NCI-H82 (cell line): ENCODE results near the gene KRT9.
"Not testable (repeated sequence)": the region's sequence is repeated elsewhere in the genome, so short reads cannot be mapped to it uniquely, and the experiment has no call there.

ENCODE experiments used
- DNase-seq: peaks from one replicate; lab custom pipeline; 2025; lab: John Stamatoyannopoulos, UW

Gene KRT9

DNA sequence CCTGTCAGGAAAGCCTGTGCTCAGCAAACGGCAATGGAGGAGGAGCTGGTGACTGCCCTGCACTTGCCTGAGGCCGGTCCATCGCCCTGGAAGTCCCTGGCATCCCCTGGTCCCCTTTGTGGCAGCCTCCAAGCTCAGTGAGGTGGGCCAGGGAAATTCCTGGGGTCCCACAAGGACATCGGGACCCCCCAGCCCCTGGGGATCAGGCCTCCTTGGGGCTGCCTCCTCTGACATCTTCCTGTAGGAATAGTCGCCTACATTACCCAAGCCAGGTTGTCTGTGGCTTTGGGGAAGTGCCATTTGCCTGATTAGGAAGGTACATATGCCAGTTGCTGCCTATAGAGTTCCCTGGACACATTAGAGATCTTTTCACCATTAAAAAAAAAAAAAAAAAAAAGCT is 7.1 kb upstream of the KRT9 start:
- DNase-seq: no peak

DNA sequence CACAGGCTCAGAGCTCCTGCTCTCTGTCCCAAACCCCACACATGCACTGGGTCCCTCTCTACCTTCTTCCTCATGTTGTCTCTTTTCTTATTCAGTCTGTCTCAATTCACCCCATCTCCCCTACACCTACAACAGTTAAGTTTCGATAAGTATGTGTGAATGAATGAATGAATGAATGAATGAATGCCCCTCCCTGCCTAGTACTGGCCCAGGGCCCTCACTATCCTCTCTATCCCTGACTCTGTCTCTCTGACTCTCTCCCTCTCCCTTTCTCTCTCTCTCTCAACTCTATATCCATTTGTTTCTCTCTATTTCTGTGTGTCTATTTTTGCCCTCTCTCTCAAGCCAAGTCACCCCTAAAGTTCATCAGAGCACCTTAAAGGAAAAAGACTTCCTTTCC is 6.7 kb upstream of the KRT9 start:
- no peak for DNase-seq

- DNase-seq: not testable (repeated sequence)
Observed at GRCh38 chr17:41576740-41577139, 4.9 kb upstream of the KRT9 start.

- DNase-seq: no peak
Observed at GRCh38 chr17:41575336-41575735, 3.5 kb upstream of the KRT9 start.

DNA sequence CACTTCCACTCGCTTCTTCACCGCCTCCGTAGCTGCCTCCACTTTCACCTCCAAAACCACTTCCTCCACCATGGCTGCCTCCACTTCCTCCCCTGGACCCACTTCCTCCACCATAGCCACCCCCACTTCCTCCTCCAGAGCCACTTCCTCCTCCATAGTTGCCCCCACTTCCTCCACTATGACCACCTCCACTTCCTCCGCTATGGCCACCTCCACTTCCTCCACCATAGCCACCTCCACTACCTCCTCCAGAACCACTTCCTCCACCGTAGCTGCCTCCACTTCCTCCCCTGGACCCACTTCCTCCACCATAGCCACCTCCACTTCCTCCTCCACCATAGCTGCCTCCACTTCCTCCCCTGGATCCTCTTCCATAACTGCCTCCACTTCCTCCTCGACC is 4.5 kb downstream of the KRT9 start:
- no peak for DNase-seq

DNA sequence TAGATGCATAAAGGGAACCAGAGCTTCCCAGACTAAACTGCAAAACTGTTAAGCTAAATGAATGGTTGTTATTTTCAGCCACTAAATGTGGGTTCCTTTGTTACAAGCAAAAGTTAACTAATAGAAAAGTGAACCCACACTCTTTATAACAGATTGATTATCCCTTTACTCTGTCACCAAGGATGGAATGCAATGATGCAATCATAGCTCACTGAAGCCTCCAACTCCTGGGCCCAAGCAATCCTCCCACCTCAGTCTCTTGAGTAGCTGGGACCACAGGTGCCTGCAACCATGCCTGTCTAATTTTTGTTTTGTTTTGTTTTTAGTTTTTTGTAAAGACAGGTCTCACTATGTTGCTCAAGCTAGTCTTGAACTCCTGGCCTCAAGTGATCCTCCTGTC is 6.5 kb downstream of the KRT9 start:
- no peak for DNase-seq

DNA sequence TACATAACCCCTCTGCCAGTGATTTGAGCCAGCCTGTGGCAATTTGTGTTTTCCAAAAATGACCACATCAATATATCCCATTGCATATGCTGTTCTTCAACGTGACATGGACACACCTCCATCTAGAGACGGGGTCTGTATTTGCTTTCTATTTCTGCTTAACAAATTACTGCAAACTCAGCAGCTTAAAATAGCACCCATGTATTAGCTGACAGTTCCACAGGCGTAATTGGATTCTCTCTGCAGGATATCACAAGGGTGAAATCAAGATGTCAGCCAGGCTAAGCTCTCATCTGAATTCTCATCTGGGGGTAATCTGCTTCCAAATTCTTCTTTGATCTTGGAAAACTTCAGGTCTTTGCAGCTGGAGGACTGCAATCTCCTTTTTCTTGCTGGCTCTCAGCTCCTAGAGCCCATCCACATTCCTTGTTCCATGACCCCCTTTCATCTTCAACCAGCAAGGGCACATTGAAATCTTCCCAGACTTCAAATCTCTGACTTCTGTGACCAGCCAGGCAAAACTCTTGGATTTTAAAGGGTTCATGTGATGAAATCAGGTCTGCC is 8.2 kb downstream of the KRT9 start:
- peak; percentile 80 for DNase-seq

GRCh38 chr17:41561554-41561953 is 10.3 kb downstream of the KRT9 start:
- DNase-seq: no peak

- DNase-seq: no peak
Observed at GRCh38 chr17:41559548-41559947, 12.3 kb downstream of the KRT9 start.

DNA sequence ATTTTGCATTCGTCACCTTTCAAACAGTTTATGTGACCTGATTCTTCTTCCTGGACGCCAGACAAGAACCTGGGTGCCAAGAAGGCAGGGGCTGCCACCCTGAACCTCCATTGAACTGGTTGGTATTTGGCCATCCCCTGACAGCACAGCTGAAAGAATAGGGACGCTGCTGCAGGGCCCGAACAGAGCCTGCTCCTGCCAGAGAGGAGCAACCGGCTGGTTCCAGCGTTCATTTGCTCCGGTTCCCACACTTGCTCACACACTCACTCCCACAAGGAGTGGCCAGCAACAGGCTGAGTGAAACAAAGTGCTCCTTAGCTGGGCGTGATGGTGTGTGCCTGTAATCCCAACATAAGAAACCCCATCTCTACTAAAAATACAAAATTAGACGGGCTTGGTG is 14.9 kb downstream of the KRT9 start:
- no peak for DNase-seq

GRCh38 chr17:41556306-41556705 is 15.6 kb downstream of the KRT9 start:
- DNase-seq: no peak

DNA sequence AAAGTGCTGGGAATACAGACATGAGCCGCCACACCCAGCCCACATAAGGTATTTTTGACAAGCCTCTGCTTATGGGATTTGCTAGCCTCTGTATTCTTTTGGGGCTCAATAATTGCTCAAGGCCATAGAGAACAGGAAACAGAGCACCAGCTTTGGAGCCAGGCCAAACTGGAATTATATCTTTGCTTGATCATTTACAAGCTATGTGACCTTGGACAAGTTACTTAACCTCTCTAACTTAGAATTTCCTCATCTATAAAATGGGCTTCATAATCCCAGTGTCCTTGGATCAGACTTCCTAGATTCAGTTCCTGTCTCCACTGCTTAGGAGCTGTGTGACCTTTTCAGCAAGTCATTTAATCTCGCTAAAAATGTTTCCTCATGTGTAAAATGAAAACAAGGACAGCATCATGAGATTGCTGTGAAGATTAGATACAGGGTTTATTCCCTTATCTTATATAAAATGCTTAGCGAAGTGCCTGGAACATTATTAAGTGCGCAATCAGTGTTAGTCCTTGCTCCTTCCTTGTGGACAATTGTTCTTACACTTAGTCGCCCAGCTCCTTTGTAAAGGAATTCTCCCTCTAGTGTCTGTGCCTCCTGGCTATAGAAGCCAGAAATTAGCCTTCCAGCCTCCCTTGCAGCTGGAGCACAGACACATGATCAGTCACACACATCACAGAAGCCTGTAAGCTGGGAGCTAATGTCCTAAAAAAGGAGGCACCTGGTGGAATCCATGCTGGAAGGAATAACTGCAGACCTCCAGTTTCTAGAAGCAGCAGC is 16.6 kb downstream of the KRT9 start:
- no peak for DNase-seq

GRCh38 chr17:41553987-41554680 is 17.7 kb downstream of the KRT9 start:
- no peak for DNase-seq

DNA sequence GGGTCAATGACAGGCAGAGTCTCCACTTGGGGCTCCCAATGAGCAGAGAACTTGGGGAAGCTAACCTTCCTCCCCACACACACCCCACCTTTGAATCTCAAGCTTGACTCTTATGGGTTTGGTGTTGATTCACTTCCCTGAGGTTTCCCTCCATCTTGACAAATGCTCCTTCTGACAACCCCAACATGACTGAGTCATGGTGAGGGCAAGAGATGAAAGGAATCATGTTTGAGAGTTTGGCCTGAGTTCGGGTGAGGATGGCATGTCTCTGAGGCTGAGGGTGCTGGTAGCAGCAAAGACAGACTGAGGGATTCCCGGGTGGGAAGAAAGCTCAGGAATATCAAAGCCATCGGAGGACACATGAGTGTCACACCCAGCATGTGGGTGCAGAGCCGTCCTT is 18.7 kb downstream of the KRT9 start:
- DNase-seq: no peak

DNA sequence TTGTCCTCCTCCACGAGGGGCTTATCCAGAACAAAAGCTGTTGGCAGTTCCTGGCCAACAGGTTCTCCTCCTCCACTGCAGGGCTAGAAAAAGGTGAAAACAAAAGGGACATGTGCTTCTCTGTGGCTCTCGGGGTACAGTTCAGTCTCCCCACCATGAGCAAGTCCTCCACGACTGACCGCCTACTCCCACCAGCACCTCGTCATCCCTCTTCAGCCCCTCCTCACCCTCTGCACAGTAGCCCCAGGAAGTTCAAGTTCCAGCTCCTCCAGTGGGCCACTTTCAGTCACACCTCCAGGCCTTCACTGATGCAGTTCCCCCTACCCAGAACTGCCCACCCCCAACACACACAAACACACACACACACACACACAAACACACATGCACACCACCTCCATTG is 19.4 kb downstream of the KRT9 start:
- no peak for DNase-seq

GRCh38 chr17:41551365-41551764 is 20.5 kb downstream of the KRT9 start:
- DNase-seq: no peak

- no peak for DNase-seq
Observed at GRCh38 chr17:41549596-41550039, 22.2 kb downstream of the KRT9 start.

DNA sequence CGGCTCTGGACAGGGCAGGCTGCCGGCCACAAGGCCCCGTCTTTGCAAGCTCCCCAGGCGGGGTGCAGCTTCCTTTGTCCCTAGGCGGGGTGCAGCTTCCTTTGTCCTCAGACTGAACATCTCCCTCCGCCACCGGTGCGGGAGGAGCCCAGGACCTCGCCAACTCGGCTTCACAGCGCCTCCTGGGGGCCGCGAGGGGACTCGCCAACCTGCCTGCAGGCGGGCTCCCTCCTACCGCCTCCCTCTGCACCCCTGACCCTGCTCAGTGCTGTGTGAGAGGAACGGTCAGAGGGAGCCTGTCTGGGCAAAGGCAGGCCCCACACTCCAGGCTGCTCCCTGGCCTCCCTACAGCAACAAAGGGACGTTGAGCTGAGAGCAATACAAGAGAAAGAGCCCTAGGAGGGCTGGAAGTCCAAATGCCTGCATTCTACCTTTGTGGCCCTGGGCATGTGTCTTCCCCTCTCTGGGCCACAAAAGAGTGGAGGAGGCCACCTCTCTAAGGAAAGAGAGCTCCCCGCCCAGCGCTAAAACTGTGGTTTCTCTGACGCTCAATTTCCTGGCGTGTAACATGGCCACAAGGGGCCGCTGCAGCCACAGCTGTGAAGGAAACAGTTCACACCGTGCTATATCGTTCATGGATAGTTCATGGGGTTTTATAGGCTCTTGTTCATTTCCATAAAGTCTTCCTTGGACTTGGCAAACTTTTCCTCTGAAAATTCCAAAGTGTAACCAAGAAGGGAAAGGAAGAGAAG is 22.8 kb downstream of the KRT9 start:
- DNase-seq: peak; percentile 80

- DNase-seq: no peak
Observed at GRCh38 chr17:41547921-41548843, 23.7 kb downstream of the KRT9 start.

DNA sequence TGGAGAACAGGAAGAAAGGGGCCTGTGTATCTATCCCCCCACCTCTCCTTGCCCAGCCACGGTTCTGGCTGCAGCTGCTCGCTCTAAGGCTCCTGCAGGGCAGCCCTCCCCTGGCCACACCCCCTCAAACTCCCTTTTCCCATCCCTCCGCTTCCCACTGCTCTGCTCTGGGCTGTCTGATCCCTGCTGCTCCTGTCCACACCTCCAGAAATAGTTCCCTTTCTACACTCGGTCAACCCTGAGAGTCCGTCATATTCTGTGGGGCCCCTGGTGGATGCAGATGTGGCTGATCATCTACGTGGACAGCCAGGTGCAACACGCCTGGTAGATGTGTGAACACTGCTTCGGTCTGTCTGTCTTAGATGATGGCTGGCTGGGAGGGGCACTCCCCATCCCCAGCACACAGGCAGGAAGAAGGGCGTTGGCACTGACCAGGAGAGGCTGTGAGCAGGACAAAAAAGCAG is 24.4 kb downstream of the KRT9 start:
- no peak for DNase-seq

DNA sequence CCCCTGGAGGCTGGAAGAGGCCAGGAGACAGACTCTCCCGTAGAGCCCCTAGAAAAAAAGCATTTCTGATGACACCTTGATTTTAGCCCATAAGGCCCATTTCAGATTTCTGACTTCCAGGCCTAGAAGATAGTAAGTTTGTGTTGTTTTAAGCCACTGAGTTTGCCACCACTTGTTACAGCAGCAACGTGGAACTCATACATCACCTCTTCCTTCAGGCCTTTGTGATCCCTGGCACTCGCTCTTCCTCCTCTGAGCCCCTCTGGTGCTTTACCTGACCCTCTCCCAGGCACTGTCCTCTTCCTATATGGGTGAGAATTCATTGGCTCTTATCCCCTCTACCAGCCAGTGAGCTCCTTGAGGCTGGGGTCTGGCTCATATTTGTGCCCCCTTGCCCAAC is 25.0 kb downstream of the KRT9 start:
- DNase-seq: no peak
